Superior temporal gyrus (tissue), 1 donor: ENCODE measurements around the gene SERPINB11.
"Not testable (repeated sequence)": the region's sequence is repeated elsewhere in the genome, so short reads cannot be mapped to it uniquely, and the experiment has no call there.

ENCODE experiments used
- DNase-seq: peaks from one replicate; pipeline ENCODE4 v3.0.0-alpha.2; 2016; ENCODE audit errors: extremely low spot score

The SERPINB11 gene

DNA sequence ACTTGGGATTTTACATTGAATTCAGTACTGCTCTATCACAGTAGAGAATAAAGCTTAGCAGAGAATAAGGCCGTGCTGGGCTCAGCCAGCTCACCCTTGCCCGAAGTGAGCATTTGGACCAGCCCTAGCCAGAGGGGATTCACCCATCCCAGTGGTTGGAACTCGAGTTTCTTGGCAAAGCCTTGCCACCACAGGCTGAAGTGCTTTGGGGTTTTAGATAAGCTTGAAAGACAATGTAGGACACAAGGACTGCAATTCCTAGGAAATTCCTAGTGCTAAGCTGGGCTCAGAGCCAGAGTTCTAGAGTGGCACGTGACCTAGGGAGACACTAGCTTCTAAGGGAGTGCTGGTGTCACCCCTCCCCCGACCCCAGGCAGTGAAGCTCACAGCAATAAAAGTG lies 28.0 kb downstream of the SERPINB11 start:
- no peak for DNase-seq

DNA sequence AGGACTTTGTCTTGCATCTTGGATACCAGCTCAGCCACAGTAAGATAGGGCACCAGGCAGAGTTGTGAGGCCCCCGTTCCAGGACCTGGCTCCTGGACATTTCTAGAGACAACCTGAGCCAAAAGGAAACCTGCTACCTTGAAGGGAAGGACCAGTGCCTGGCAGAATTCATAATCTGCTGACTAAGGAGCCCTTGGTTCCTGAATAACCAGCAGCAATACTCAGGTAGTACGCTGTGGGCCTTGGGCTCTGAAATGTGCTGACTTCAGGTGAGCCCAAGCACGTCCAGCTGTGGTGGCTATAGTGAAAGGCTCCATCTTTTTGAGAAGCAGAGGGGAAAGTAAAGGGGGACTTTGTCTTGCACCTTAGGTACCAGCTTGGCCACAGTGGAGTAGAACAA lies 28.5 kb downstream of the SERPINB11 start:
- no peak for DNase-seq

GRCh38 chr18:63736876-63737275 lies 34.1 kb downstream of the SERPINB11 start:
- DNase-seq, result no peak

DNA sequence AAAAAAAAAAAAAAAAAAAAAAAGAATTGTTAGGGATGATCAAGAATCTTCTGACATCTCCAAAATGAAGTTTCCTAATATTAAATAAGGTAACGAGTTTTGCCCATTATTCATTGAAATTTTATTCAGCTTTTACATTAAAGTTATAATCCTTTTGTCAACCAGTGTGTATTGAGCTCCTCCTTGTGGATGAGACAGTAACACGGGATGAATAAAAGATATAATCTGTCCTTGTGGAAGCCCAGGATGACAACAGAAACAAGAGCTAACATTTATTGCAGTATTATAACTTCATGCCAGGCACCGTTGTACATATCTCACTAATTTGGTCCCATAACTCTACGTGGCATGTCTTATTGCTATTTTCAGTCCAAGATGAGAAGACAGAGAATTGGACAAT lies 39.0 kb downstream of the SERPINB11 start:
- DNase-seq, result no peak

DNA sequence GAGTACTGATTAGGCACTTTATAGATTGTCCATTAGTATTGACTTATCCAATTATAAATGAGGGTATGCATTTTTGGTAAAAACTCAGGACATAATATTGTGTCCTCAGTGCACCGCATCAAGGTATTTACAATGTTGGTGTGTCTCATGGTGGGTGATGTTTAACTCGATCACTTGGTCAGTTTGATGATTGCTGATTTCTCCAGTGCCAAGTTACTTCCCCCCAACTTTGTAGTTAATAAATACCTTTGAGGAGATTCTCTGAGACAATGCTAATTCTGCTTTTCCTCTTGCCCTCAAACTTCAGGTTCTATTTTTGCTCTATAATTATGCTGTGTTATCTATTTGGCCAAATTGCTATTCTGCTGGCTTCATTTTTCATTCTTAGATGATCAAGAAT lies 44.2 kb downstream of the SERPINB11 start:
- no peak for DNase-seq

- DNase-seq, result no peak
Observed at GRCh38 chr18:63749489-63749888, 46.7 kb downstream of the SERPINB11 start.

GRCh38 chr18:63752636-63753035 lies 49.9 kb downstream of the SERPINB11 start:
- no peak for DNase-seq

GRCh38 chr18:63753676-63754075 lies 50.9 kb downstream of the SERPINB11 start:
- no peak for DNase-seq

- DNase-seq, result no peak
Observed at GRCh38 chr18:63757541-63757940, 54.8 kb downstream of the SERPINB11 start.

DNA sequence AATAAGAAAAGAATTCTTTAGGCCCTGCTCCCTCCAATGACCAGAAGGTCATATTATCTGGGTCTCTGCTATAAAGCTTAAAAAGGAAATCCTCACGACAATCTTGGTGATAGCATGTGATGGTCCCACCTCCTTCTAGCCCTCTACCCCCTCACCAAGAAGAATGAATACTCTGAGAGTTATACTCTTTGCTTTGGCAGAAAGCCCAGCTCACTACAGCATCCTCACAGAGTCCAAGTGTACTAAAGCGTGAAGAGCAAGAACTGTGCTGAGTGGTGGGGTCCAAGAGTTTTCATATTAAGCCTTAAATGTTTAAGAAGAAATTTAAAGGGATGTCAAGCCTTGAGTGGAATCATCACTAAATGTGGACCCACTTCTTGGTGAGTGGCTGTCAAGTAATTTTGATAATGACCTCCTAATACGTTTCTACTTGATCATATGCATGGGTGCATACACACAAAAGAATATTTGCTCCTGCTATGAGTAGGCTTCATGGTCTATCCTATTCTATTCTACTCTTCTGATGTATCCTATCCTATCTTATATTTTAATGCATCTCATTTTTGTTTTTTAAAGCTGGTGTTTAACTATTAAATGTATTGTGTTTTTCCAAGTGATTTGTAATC lies 56.0 kb downstream of the SERPINB11 start:
- no peak for DNase-seq

- DNase-seq, result not testable (repeated sequence)
Observed at GRCh38 chr18:63759786-63760185, 57.0 kb downstream of the SERPINB11 start.

DNA sequence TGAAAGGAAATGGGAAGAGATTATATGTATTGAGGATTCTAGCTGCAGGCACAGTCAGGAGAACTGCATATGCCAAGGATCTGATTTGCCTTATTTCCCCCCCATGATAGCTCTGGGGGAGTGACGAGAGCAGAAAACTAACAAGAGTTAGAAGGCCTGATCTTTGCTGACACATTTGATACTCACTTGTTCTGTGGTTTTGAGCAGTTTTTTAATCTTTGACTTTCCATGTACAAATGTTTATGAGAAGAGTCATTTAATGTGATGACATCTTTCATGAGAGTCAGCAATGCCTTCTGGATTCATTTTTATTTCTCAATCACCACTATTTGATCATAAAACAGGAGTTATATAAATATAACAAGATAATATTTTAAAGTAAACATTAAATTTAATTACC lies 59.8 kb downstream of the SERPINB11 start:
- no peak for DNase-seq

- DNase-seq, result no peak
Observed at GRCh38 chr18:63763831-63764600, 61.3 kb downstream of the SERPINB11 start.

GRCh38 chr18:63765837-63766236 lies 63.1 kb downstream of the SERPINB11 start:
- no peak for DNase-seq
